RWPE2 (cell line): ENCODE measurements around the gene RGS14.
A peak's percentile ranks its signal among the peaks of the same experiment; 100 is the strongest.

ENCODE experiments used
- ATAC-seq: fragments of 200-7000 bp; cut with Tn5 transposase; 3 replicates; pipeline ENCODE4 v1.9.1; 2021; ENCODE audit warnings: low read depth
- DNase-seq: peaks from one replicate; pipeline ENCODE4 v3.0.0-alpha.2; 2020; ENCODE audit warnings: low spot score
- H3K27ac ChIP-seq: fragments of 450-650 bp; 2 replicates; pipeline ENCODE4 v1.5.1; 2017; ENCODE audit warnings: mild to moderate bottlenecking; ENCODE audit not compliant: poor library complexity, severe bottlenecking
- H3K27me3 ChIP-seq: fragments of 250-450 bp; sonication (Bioruptor Pico); 2 replicates; pipeline ENCODE4 v1.5.1; 2021; ENCODE audit warnings: mild to moderate bottlenecking, moderate library complexity; ENCODE audit not compliant: insufficient read depth, poor library complexity, severe bottlenecking
- H3K36me3 ChIP-seq: fragments of 250-450 bp; sonication (Bioruptor Pico); 2 replicates; pipeline ENCODE4 v1.5.1; 2020; ENCODE audit warnings: low read depth, mild to moderate bottlenecking, moderate library complexity
- H3K4me1 ChIP-seq: fragments of 250-450 bp; sonication (Bioruptor Pico); 2 replicates; pipeline ENCODE4 v1.5.1; 2021; ENCODE audit warnings: mild to moderate bottlenecking, moderate library complexity; ENCODE audit not compliant: insufficient read depth, poor library complexity, severe bottlenecking
- H3K4me3 ChIP-seq: fragments of 250-450 bp; sonication (Bioruptor Pico); 2 replicates; pipeline ENCODE4 v1.5.1; 2021; ENCODE audit warnings: mild to moderate bottlenecking, moderate library complexity; ENCODE audit not compliant: severe bottlenecking
- H3K9me3 ChIP-seq: fragments of 250-450 bp; sonication (Bioruptor Pico); 2 replicates; pipeline ENCODE4 v1.5.1; 2021; ENCODE audit warnings: mild to moderate bottlenecking, moderate library complexity; ENCODE audit not compliant: severe bottlenecking
- CTCF ChIP-seq: fragments of 450-650 bp; IDR thresholded peaks from one replicate; pipeline ENCODE4 v1.5.1; 2017; ENCODE audit warnings: mild to moderate bottlenecking, moderate library complexity; ENCODE audit not compliant: poor library complexity, severe bottlenecking

The RGS14 gene

GRCh38 chr5:177399997-177400868 lies 42.5 kb downstream of the RGS14 start, which contains the start of gene PFN3:
PFN3 (minus strand) TSS chr5:177400661; CDS start chr5:177400576, 85 bp downstream.
- ATAC-seq (no peak), DNase-seq (no peak)
- Histone ChIP-seq H3K27ac (no peak within 1 kb of the TSS), H3K4me1 (peaks cover 5% of the 10 kb centered on the region), H3K36me3 (no peaks in the 10 kb centered on the region; the same call in 1 of the 2 replicates), H3K27me3 (no peaks in the 10 kb centered on the region), H3K4me3 (no peak within 1 kb of the TSS), H3K9me3 (no peaks in the 10 kb centered on the region)
- no peak for TF ChIP-seq CTCF

DNA sequence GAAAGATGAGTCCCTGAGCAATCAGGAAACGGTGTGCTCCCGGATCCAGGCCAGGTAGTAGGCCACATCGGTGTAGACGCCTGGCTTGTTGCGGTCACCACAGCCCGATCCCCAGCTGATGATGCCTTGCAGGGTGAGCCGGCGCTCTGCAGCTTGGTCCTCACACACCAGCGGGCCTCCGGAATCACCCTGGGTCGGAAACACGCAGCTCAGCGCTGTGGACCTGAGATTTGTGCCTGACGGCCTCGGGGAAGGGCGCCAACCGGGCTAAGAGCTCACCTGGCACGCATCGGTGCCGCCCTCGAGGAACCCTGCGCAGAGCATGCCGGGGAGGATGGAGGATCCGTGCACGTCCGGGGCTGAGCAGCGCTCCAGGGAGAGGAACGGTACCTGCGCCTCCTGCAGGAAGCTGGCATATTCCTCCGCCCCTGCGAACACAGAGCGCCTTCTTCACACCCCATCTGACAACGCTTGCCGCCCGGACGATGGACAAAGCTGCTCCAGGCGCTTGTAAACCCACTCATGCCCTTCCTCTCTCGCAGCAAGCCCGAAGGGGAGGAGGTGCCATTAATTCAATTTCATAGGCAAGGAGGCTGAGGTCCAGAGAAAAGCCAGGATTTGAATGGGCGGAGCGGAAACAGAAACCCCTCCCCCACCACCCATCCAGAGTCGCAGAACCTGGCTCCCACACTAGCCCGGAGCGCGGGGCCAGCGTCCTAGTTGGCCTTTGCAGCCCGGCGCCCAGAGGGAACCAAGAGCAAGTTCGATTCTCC lies 44.7 kb downstream of the RGS14 start:
- Histone ChIP-seq H3K27ac (peak overlapping the region; percentile 46), H3K27me3 (no peaks in the 10 kb centered on the region), H3K4me1 (peaks cover 5% of the 10 kb centered on the region), H3K36me3 (no peaks in the 10 kb centered on the region; the same call in 1 of the 2 replicates), H3K4me3 (peak overlapping the region; percentile 45), H3K9me3 (no peaks in the 10 kb centered on the region)
- DNase-seq (peak; percentile 94), ATAC-seq (peak; percentile 75)
- peak; percentile 83 for TF ChIP-seq CTCF

- Histone ChIP-seq H3K36me3 (no peaks in the 10 kb centered on the region; the same call in 1 of the 2 replicates), H3K4me3 (peak overlapping the region; percentile 45), H3K27me3 (no peaks in the 10 kb centered on the region), H3K27ac (peak overlapping the region; percentile 46), H3K4me1 (peaks cover 5% of the 10 kb centered on the region), H3K9me3 (no peaks in the 10 kb centered on the region)
- no peak for TF ChIP-seq CTCF
- ATAC-seq (peak; percentile 43), DNase-seq (peak; percentile 81)
Observed at GRCh38 chr5:177403102-177403791, 45.5 kb downstream of the RGS14 start.

DNA sequence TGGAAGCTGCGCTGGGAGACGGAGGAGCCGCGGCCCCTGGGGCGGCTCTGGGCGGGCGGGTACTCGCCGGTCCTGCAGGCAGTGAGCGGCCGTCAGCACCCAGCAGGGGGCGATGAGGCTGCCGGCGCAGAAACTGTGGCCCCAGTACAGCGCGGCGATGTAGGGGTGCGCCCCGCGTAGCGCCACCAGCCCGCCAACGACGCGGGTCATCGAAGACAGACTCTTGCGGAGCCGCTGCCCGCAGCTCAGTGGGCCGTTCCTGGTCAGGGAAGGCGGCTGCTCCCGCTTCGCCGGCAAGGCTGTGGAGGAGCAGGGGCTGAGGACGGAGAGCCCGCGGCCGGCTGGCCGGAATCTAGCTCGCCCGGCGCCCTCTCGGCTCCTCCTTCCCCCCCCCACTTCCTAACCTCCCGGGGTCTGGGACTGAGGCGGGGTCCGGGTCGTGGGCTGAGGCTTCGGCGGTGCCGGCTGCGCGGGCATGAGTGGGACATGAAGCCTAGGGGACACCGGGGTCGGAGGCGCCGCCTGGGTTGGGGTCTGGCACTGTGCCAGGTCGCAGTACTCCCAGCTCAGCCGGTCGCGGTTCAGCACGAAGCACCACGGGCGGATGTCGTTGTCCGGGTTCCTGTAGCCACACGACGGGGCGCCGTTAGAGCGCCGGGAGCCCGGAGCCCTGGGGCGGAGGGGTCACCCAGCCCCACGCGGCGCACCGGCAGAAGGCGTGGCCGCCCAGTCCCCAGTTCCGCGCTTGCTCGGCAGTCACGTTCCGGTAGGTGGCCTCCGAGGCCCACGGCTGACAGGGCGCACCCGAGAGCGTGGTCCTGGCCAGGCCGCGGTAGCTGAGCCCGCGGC lies 46.3 kb downstream of the RGS14 start:
- no peaks in the 10 kb centered on the region; the same call in 1 of the 2 replicates for H3K36me3 ChIP-seq
- no peaks in the 10 kb centered on the region for H3K27me3 ChIP-seq
- peaks cover 5% of the 10 kb centered on the region for H3K4me1 ChIP-seq
- peak overlapping the region; percentile 46 for H3K27ac ChIP-seq
- peak overlapping the region; percentile 45 for H3K4me3 ChIP-seq
- no peaks in the 10 kb centered on the region for H3K9me3 ChIP-seq
- ATAC-seq, result peak; percentile 74
- TF ChIP-seq CTCF, result peak; percentile 79
- DNase-seq, result peak; percentile 90
